ENCODE data around the gene SORBS1.

SORBS1 gene

DNA sequence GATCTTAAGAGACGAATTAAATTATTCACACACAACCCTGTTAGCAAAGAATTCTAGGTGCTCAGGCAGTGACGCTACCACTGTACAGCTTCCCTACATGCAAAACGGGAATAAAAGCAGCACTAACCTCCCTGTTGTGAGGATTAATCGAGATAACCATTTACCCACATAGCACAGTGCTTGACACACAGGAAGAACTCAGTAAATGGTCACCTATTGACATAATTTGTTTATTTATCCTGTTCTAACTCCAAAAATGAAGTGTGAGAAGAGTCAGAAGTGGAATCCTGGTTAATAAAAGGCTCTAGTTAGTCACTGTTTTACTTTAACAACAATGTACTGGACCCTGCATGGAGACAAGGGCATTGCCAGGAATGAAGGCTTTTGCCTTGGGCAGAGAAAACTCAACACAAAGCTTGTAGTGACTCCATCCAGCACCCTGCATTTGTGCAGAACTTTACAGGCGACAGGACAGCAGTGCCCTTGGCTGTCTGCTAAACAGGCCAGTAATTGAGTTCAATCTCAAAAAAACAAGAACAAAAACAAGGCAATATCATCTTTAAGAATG is 103.8 kb downstream of the SORBS1 start:
- DNase-seq = no peak

DNA sequence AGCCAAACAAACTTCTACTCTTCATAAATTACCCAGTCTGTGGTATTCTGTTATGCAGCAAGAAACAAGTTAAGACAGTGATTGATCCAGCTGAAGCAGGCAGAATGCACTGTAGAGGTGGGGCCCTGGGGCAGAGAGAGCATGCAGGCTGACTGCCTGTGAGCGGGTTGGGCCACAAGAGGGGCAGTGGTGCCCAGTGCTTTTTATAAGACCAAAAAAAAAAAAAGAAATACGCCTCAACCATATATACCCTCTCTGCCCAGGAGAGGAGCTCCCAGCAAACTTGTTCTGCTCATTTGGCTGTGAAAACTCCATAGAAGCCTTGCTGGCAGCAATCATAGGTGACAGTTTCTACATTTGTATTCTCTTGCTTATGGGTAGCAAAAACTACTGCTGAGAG is 104.7 kb downstream of the SORBS1 start:
- no peak for DNase-seq

DNA sequence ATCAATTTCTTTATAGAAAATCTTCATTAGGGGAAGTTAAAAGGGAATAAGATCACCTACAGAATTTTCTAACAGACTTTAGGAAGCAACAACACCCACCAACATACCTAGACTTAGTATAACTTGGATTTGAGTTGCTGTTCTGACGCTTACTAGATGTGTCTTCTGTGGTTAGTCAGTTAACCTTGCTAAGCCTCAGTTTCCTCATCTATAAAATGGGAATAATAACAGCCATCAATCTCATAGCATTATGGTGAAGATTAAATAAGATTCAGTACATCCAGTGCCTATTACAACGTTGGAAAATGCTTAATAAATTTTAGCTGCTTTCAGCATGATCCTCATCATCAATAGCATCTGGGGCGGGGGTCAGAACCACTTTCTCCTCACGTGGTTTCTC is 106.2 kb downstream of the SORBS1 start:
- DNase-seq = no peak

DNA sequence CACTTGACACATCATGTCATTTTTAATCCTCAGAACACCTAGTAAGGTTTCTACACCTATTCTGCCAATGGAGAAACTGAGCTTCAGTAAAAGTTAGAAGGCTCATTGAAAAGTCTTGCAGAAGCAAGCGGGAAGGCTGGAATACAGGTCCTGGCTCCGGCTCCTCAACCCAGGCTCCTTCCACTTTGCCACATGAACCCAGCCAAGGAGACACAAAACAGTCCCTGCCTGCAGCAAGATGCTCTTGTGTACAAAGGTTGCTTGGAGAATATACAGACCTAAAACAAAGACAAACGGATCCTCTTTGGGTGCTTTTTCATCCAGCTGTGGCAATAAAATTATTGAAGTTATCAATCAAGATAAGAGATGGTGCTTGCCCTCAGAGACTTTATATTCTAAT is 106.8 kb downstream of the SORBS1 start:
- DNase-seq = no peak

DNA sequence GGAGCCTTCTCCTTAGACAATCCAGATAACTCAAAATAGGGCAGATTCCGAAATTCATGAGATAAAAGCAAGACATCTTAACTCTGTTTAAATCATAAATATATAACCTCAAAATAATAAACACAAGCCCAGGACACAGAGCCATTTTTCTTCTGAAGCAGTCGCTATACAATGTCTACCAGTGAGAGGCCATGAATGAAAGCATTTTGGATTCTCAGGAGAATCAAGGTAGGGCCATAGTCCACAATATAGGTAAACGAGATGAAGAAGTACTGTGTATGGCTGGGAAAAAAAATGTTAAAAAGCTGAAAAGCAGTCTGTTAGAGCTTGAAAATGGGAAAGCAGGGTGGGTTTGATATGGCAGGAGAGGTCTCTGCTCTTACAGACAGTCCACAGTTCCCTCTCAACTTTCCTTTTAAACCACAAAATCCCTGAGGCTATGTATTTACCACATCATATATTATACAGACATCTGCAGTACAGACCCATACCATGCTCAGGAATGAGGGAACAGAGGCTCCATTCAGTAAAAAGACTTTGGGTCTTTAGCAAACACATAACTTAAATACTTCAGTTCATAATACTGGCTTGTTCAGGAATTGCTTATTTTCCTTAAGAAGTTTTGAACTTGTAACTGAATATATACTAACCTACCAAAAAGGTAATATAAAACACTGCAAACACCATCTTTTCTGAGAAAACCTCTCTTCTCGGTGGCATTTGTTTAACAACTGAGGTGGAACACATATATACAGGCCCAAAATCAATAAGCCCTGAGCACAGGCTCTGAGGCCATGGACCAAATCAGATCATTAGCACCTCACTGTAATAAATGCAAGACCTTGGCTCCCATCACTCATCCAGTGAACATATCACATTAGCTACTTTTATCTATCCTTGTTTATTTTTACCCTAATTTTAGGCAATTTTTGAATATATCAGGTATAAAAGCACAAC is 109.3 kb downstream of the SORBS1 start:
- DNase-seq = no peak

DNA sequence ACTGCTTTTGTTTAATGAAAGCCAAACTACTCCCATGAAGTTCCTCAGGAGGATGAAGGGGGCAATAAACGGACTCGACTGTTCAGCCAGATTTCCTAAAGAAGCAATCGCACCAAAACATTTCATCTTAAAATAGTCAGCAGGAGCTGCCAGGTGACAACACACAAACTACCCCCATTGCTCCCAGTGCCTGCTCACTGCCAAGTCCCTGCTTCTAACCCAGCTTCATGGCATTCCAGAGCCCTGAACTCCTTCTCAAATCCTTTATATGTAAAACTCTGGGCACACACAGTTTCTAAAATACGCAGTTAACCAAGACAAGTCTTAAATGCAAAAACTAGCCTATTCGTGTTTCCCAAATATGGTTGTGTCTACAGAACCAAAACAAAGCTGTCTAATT is 110.0 kb downstream of the SORBS1 start:
- DNase-seq = no peak

DNA sequence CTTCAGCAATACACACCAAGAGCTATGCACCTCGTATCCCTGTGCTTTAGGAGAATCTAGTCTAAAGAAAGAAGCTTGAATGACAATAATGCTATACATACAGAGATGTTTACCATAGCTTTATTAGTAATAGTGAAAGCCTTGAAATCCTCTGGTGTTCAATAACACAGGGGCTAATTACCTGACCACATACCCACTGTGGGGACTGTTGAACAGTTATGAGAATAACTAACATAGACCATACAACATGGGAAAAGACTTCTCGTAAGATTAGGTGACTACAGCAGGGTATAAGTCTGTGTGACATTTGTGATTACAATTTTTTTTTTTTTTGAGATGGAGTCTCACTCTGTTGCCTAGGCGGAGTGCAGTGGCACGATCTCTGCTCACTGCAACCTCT is 111.0 kb downstream of the SORBS1 start:
- DNase-seq = no peak

DNA sequence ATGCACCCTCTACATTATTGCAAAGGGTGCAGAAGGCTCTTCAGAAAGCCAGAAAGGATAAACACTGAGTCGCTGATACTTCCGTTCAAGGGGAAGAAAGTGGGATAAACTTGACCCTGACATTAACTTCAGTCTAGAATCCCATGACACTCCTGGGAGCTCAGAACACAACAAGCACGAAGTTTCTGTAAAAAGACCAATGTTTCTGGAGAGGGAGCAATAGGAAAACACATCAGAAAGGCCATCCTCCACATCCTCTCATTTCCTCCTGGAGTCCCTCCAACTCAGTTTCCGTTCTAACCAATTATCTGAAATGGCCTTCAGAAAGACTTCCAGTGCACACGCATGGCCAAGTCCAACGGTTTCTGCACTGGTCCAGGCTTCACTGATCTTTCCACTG is 113.5 kb downstream of the SORBS1 start:
- no peak for DNase-seq

DNA sequence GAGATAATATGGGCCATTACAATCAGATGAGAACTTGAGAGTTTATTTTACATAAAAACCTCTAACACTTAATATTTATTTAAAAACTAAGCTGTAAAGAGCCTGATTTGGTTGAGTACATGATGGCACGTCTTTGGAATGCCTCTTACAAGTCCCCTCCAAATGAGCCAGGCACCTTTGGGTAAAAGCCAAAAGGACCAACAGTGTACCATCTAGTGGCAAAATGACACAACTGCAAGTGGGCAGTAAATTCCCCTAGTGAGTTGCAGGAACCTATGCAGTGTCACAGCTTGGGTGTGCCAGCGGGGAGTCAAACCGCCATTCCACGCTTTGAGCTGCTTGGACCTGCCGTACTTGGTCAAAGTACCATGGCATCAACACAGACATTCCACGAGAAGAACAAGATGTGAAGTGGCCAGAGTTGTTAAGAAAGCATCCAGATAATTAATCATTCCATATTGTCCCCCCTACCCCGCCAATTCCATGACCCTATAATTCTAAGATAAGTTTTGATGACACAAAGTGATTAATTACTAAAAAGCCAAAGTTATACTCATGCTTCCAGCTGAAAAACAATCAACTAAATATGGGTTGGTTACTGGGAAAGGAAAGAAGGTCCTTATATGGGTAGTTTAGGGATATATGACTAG is 115.2 kb downstream of the SORBS1 start:
- peak in 1 of 2 experiments; percentile 45 for DNase-seq

DNA sequence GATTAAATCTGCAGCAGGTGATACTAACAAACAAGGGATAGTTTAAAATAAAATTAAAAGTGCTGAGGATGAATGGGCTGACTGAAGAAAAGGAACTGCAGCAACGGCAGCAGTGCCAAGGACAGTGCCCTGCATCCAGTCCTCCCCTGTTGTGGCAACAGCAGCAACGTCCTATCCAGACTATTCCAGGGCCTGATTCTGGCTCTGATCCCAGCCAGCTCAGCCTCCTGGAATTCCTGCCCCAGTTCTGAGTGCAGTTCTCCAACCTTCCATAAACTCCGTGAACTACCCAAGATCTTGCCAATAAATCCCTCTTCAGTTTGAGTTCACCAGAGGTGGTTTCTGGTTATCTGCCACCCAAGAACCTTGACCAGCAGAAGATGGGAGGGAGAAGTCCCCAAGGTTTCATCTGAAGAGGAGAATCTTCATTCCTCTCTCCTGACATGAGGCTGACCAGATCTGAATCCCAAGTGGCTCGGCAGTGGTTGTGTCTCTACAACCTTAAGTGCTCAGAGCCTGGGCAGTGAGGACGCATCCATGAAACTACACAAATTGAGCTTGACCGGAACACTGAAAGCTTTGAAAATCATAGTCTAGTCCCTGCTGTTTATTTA is 115.8 kb downstream of the SORBS1 start:
- no peak for DNase-seq

DNA sequence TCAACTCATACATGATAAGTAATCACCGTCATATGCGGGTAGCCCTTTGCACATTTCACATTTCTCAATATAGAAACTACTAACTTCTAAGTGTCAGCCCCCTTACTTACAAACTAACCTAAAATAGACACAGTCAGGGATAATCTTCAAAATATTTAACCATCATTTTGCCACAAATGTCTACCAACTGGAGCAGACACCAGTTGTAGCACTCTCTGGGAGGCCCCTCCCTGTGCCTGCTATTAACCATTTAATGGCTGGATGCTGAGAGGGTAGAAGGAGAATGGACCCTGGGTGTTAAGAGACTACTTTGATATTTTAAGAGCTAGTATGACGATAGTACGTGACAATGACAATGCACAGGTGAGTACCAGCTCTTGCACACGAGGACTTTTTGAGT is 116.4 kb downstream of the SORBS1 start:
- DNase-seq = no peak

DNA sequence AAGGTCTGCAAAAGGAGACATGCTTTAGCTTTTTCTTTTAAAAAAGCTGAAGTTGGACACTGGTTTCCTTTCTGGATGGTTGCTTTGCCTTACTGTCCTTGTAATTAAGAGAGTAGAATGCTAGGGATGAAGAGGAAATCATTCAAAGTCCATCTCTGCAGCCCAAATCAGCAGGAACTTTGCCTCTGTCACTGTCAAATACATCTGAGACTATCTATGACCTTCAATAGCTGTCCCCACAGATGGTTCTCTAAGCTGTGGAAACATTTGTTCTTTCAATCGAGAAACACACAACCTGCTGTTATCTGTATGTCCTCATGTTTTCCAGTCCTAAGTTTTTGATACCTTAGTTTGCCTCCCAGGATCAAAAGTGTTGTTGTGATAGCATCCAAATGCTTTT is 117.5 kb downstream of the SORBS1 start:
- DNase-seq = no peak

DNA sequence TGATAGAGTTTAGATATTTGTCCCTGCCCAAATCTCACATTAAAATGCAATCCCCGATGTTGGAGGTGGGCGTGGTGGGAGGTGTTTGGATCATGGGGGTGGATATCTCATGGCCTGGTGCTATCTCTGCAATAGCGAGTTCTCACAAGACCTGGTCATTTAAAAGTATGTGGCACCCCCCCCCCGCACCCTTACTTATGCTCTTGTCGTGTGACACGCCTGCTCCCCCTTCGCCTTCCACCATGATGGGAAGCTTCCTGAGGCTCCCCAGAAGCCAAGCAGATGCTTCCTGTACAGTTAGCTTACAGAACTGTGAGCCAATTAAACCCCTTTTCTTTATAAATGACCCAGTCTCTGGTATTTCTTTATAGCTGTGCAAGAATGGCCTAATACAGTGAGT is 118.8 kb downstream of the SORBS1 start:
- no peak for DNase-seq

DNA sequence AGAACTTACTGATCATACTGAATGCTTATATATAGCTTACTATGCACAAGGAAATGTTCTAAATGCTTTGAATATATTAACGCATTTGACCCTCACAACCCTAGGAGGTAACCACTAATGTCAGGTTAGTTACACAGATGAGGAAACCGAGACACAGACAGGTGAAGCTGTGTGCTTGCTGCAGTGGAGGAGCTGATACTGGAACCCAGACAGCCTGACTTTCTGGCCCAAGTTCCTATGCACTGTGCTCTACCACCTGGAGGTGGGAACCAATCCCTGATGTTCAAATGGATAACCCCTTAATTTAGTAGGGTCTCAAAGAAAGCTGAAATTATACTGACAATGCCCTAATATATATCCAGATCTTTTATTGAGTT is 119.6 kb downstream of the SORBS1 start:
- no peak for DNase-seq

DNA sequence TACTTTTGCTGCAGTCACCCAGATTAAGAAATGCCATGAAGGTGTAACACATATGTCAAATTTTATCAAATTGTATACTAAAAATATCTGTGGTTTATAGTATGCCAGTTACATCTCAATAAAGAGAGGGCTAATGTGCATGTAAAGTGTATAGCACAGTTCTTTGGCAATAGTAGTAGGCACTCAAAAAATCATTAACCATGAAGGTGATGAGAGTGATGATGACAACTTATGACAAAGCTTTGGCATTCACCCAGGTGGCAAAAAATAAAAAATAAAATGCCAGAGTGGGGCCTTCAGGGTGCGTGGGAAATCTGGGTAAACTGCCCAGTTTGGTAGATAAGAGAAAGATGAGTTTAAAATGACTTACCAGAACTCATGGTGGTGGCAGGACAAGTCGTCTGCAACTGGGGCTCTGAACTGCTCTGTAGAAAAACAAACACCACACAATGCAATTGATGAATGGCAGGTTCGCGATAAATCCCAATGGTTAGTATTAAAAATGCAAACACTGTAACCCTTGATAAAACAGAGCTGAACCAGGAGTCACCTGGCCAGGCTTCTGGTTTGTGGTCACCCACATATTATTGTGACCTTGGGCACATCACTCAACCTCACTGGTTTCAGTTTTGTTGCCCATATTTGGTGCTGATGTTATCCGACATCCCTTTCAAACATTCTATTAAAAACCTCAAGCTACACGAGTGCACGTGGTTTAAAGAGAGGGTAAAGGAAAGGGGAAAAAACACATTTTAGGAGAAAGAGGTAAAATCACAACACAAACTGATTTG is 120.2 kb downstream of the SORBS1 start:
- DNase-seq = no peak

DNA sequence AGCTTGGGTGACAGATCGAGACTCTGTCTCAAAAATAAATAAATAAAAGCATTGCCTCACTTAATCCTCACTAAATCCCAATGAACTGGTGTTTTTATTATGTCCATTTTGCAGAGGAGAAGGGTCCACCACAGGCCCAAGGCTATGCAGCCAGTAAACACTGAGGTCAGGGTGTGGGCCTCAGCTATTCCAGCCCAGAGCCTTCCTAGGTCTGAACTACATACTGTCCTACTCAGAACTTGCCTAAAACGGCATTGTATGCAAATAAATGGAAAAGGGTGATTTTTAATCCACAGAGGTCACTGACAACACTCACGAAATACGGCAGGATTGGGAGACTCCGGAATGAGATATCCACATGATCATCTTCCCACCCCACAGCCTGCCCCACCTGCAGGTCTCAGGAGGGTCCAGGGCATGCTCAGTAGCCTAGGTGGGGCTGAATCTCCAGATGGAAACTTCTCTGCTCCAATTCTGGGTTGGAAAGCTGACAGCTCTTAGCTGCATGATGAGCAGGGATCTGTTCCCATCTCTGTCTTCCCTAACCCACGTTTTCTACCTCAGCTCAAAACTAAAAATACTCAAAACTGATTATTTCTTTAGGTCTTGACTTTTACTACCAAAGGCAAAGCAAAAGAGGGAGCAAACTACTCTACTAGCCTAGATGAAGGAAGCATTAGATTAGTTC is 121.0 kb downstream of the SORBS1 start:
- no peak for DNase-seq

DNA sequence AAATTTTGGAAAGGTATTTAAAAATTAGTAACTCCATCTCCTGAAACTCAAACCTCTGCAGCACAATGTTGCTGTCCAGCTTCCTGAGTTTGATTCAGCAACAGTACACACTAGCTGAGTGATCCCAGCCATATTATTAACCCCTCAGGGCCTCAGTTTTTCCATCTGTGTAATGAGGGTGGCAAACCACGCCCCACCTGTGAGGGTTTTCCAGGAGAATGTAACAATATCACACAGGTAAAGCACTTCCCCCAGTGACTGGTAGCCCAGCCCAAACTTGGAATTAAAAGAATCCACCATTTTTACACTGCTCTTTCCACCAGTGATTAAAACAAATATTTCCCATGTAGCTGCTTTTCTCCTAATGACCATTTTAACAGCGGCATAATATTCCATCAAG is 122.4 kb downstream of the SORBS1 start:
- DNase-seq = no peak

DNA sequence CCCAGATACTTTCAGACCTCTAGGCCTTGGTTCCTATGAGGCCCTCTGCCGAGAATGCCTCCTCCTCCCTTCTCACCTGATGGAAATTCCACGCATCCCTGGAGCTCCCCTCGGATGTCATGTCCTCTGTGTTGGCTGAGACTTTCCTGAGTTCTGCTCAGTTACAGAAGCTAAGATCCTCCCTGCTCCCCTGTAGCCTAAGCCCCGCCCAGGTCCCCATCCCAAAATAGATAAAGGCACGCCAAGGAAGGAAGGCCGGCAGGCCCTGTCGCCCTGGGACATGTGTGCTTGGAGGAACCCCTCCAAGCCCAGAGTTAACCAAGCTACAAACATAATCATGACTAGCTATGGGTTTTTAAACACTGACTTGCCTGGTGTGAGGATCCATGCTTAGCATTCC is 123.5 kb downstream of the SORBS1 start:
- no peak for DNase-seq

DNA sequence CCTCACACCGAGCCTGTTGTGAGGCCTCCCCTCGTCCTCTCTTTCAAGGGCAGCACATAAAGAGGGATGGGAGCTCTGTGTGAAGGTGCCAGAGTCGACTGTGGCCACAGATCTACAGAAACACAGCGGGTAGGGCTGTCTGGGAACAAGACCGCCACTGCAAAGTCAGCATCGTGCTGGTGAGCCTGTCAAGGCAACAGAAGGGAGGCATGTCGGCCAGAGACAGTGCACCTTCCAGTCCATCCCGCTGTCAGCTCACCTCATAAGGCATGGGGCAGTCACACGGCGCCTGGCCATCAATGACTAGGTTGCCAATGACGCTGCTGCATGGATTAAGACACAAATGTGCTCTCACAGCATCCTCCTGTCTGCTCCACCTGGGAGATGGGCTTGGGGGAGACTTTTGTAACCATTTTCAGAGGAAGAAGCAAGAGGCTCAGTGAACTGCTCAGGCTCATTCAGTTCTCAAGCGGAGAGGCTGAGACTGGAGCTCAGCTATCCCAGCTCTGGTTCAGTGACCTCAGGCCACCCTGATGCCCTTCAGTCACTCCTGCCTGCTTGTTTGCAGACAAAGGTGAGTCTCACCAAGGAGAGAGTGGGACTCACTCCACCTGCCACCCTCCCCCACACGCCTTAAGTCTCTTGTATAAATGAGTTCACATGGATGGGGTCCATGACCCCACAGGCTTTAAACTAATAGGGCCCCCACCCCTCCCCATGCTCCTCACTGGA is 125.5 kb downstream of the SORBS1 start:
- DNase-seq = no peak

DNA sequence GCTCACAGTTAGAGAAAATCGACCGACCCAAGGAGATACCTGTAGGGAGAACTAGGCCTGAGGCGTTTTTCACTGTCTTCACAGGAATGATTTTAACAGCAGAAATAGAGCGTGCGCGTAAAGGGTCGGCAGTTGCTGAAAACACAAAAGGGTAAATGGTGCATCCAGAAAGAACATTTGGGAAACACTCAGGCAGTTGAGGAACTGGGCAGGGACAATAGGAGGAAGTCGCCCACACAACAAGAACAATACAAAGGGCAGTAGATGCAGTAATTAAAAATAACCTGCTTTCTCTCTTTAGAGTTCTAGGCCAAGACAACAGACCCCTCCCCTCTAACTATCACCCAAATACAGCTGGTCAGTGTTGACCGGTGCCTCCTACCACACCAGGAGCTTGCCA is 126.6 kb downstream of the SORBS1 start:
- DNase-seq = no peak

DNA sequence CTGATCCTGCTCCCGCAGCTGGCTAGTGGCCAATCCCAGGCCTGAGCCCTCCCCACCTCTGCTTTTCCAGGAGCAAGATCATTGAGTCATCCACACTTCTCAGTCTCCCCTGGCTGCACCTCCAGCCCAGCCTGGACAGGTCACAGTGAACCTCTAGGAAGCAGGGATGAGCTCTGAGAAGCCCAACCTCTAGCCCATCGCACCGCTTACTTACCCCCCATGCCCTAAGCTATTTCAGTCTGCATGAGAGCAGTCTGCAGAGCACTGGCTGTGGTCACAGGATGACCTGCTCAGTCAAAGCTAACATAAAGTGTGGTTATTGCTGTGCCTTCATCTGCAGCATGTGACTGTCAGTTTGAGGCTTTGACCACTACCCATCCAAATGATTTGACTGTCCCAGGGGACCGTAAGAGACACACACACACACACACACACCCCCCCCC is 129.2 kb downstream of the SORBS1 start:
- no peak for DNase-seq
